Stimulated activated CD4-positive, alpha-beta T cell treated with anti-CD3 and anti-CD28 coated beads, Interleukin-4, amount 100 ng/mL, for 48 hours (primary cell): ENCODE results near the gene ESRRB.
A peak's percentile ranks its signal among the peaks of the same experiment; 100 is the strongest.

Source experiments
- DNase-seq, 2 donors: peaks; one replicate each; pipeline ENCODE4 v3.0.0-alpha.2; 2020; ENCODE audit warnings: low read depth in 2 of 2

Gene ESRRB

DNA sequence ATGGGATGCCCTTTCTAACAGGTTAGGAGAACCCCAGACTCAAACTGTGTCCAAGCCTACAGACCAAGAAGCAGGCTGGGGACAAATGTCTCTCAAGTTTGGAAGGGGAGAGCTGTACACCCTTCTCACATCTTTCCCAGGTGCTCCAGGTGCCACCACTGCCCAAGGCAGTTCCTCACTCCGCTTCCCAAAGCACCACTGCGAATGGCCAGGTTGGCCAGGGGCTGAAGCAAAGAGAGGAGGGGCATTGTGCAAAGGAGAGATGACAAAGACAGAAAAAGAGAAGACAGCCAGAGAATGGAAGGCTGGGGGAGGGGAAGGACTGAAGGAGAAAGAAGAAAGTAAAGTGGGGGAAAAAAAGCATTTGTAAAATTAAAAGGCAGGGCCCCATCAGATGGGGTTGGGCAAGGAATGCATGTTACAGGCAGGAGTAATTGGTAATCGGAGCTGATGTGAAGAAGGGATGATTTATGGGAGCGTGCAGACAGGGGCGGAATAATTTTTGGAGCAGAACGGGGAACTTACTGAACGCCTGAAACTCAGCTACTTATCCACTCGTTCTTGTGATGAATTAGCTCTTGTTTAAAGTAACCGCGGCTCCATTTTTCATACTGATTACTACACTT lies 165.8 kb downstream of the ESRRB start:
- no peak for DNase-seq

DNA sequence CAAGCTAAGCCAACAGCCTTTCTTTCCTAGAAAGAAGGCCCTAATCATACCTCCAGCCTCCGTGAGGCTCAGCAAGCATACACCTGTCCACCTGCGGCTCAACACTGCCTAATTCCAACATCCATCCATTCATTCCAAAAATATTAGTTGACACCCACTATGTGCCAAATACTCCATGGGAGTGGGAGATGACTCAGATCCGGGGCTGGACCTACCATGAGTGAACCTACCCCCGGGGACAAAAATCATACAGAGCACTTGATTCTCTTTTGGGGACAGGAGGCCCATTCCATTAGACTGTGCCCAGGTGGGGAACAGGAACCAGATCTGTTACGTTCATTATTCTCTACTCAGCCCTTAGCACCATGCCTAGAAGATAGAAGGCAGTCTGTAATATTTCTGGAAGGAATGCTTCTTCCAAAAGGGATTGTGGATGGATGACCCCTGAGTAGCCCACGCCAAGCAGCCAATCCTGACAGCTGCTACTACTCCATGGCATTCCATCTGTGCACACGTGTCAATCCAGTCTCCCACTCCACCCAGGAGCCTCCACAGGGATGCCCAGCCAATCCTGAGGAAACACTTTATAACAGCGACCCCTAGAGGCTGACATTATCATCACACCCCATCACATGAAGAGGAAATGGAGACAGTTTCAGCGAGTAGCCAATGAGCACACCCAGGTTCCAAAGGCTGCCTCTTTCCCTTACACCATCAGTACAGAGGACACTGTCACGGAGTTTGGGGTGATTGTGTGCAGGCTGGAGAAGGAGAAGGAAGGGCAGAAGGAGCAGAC lies 170.7 kb downstream of the ESRRB start:
- peak; percentile 3 for DNase-seq

DNA sequence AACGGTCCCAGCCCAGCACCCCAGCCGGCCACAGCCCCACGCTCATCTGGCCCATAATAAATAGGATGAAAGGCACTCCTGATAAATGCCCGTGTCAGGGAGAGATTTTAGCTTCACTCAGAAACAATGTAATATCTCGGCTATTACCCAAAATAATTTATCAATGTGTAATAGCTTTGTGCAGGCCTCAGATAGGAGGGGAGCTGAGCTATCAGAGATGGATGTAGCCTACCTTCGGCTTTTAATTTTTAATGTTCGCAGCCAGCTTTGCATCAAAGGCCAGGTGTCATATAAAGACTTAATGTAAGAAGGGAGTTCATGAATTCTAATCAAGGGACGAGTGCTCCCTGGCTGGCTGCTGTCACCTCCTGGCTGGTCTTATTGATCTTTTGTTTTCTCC lies 171.9 kb downstream of the ESRRB start:
- no peak for DNase-seq

DNA sequence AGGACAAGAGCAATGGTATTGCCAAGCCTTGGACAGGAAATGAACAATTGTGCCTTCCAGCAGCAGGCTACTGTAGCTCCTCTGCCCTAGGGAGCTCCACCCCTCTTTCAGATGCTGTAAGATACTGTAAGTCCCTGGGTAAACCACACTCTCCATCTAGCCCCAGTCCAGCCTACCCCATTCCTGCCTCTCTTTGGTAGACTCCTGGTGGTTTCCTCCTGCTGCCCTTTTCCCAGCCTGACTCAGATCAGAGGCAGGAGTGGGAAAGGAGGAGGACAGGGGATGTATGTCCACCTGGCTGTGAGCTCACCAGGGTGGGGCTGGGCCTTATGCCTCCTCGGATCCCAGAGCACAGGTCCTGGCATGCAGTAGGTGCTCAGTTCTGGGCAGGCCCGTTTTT lies 174.6 kb downstream of the ESRRB start:
- DNase-seq: no peak

DNA sequence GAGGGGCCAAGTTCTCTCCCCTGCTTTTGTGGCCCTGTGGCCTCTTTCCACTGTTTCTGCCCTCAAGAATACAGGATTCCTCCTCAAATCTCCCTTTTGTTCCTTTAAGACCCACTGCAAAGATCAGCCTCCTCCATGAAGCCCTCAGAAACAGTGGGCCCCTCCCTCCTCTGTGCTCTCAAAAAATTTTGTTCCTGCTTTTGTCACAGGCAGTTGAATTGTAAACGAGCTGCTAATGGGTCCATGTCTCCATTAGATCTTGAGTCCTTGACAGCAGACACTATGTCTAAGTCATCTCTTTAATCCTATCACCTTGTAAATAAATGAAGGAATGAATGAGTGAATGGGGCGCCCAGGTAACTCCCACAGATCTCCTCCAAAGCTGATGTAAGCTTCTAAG lies 175.2 kb downstream of the ESRRB start:
- no peak for DNase-seq
